A673 (cell line): Measurements from ENCODE around the gene TSHZ2. TPM values are rescaled to one million over a fixed set of nuclear protein-coding genes. Genes with fewer than 3 reads are reported as not detected.

Source experiments
- Bru-seq: library from RNA; stranded (reverse); fragments of 400-500 nt; gene quantifications from one replicate; lab custom pipeline; 2021; lab: Mats Ljungman, UMichigan
- BruChase-seq, 2 experiments: library from RNA; stranded (reverse); fragments of 400-500 nt; gene quantifications; one replicate each; lab custom pipeline; 2021; lab: Mats Ljungman, UMichigan
- BruUV-seq: library from RNA; stranded (reverse); fragments of 400-500 nt; replicated peaks from 2 replicates; lab custom pipeline; 2021; lab: Mats Ljungman, UMichigan
- CTCF ChIA-PET: fragments of 300-600 bp; sonication (Branson Sonifier 250); formaldehyde crosslinking; loops from one replicate; lab custom pipeline; 2022; ENCODE audit warnings: antibody characterized with exemption; lab: Charles Lee
- POLR2A ChIA-PET: fragments of 300-600 bp; sonication (Branson Sonifier 250); formaldehyde crosslinking; loops from one replicate; lab custom pipeline; 2022; ENCODE audit warnings: antibody characterized with exemption; ENCODE audit not compliant: low non-redundant PET; lab: Charles Lee
- DNase-seq: peaks from one replicate; pipeline ENCODE4 v3.0.0-alpha.2; 2015; ENCODE audit warnings: low spot score
- H3K27ac ChIP-seq: fragments of 200-600 bp; sonication (generic); 2 replicates; pipeline ENCODE4 v1.5.1; 2016; ENCODE audit warnings: mixed run types, low read depth, mild to moderate bottlenecking, mixed read lengths, antibody characterized with exemption, low read length; ENCODE audit not compliant: poor library complexity, severe bottlenecking
- H3K27me3 ChIP-seq: fragments of 200-600 bp; sonication (generic); replicated peaks from 2 replicates; pipeline ENCODE4 v1.6.1; 2017; ENCODE audit warnings: mixed run types, low read depth, mild to moderate bottlenecking, mixed read lengths, antibody characterized with exemption, low read length; ENCODE audit not compliant: insufficient read depth, poor library complexity
- H3K36me3 ChIP-seq: fragments of 200-600 bp; sonication (generic); 2 replicates; pipeline ENCODE4 v1.6.1; 2016; ENCODE audit warnings: mixed run types, mild to moderate bottlenecking, mixed read lengths, antibody characterized with exemption, low read length; ENCODE audit not compliant: insufficient read depth, poor library complexity, severe bottlenecking
- H3K4me1 ChIP-seq: fragments of 200-600 bp; sonication (generic); 2 replicates; pipeline ENCODE4 v1.6.1; 2017; ENCODE audit warnings: mixed run types, mild to moderate bottlenecking, mixed read lengths, antibody characterized with exemption, low read length; ENCODE audit not compliant: insufficient read depth, poor library complexity, severe bottlenecking
- H3K4me3 ChIP-seq: fragments of 200-600 bp; sonication (generic); 2 replicates; pipeline ENCODE4 v1.5.1; 2016; ENCODE audit warnings: low read depth, mixed run types, mild to moderate bottlenecking, mixed read lengths, low read length; ENCODE audit not compliant: poor library complexity, severe bottlenecking
- H3K9me3 ChIP-seq: fragments of 200-600 bp; sonication (generic); 2 replicates; pipeline ENCODE4 v1.6.1; 2016; ENCODE audit warnings: mixed run types, low read depth, mild to moderate bottlenecking, mixed read lengths, antibody characterized with exemption, low read length; ENCODE audit not compliant: poor library complexity, severe bottlenecking
- EZH2 ChIP-seq: fragments of 200-600 bp; sonication (generic); IDR thresholded peaks from 2 replicates; pipeline ENCODE4 v1.6.1; 2017; ENCODE audit warnings: borderline replicate concordance, low read depth, mild to moderate bottlenecking, mixed read lengths, antibody characterized with exemption, low read length; ENCODE audit not compliant: poor library complexity, severe bottlenecking
- intact Hi-C: fragments of 100-400 bp; cut with micrococcal nuclease; formaldehyde crosslinking; loops from one replicate; pipeline ENCODE4 v1.10.0; 2022; ENCODE audit not compliant: unreplicated experiment
- long read RNA-seq: library from polyadenylated mRNA; stranded (forward); transcript quantifications from one replicate; pipeline ENCODE4 v2.0.0, GENCODE V29; 2022
- total RNA-seq: library from RNA; stranded (reverse); gene quantifications from 2 replicates; pipeline ENCODE4 v1.2.3, GENCODE V29; 2021
- TF ChIP-seq, protein P1 (sequence below): fragments of 300-800, 200-600 bp; sonication (generic); conservative IDR thresholded peaks from 2 replicates; pipeline ENCODE4 v1.5.1; 2017; ENCODE audit warnings: low read depth, mild to moderate bottlenecking, antibody characterized with exemption, low read length, moderate library complexity, mixed read lengths

Gene TSHZ2
- 4.1 and 7.3 TPM in 2 replicates for total RNA-seq
- percentile 50 among the genes with signal in this experiment for Bru-seq, nascent RNA
- BruChase-seq, experiment 1, labeled RNA remaining after a 2-hour chase, result percentile 61 among the genes with signal in this experiment
- percentile 58 among the genes with signal in this experiment for BruChase-seq, experiment 2, labeled RNA remaining after a 6-hour chase
- long read RNA-seq, partial matches to known transcripts, result 2 of 3 reads
- long read RNA-seq, other reads (novel, unspliced or antisense), result 1 of 3 reads

GRCh38 chr20:52972190-52972937 lies at the start of gene TSHZ2:
Gene TSHZ2 (plus strand): TSS chr20:52972358. CDS start chr20:52973294, 936 bp downstream.
- ChIA-PET POLR2A (no interaction called here), CTCF (no interaction called here)
- peak within 1 kb of the TSS; percentile 63 for H3K4me3 ChIP-seq
- H3K4me1 ChIP-seq, result peaks cover 12% of the 10 kb centered on the region
- no peaks in the 10 kb centered on the region for H3K9me3 ChIP-seq
- TF ChIP-seq, protein P1, sequence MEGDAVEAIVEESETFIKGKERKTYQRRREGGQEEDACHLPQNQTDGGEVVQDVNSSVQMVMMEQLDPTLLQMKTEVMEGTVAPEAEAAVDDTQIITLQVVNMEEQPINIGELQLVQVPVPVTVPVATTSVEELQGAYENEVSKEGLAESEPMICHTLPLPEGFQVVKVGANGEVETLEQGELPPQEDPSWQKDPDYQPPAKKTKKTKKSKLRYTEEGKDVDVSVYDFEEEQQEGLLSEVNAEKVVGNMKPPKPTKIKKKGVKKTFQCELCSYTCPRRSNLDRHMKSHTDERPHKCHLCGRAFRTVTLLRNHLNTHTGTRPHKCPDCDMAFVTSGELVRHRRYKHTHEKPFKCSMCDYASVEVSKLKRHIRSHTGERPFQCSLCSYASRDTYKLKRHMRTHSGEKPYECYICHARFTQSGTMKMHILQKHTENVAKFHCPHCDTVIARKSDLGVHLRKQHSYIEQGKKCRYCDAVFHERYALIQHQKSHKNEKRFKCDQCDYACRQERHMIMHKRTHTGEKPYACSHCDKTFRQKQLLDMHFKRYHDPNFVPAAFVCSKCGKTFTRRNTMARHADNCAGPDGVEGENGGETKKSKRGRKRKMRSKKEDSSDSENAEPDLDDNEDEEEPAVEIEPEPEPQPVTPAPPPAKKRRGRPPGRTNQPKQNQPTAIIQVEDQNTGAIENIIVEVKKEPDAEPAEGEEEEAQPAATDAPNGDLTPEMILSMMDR, result no peak
- TF ChIP-seq EZH2, result no peak
- H3K36me3 ChIP-seq, result no peaks in the 10 kb centered on the region
- no peaks in the 10 kb centered on the region for H3K27me3 ChIP-seq
- intact Hi-C loops, result loop anchor here (5.0 kb wide), 1 partner anchor 175 kb away; no protein-coding TSS in a partner anchor
- no TSS peak for BruUV-seq
- H3K27ac ChIP-seq, result peak within 1 kb of the TSS; percentile 56
- peak; percentile 77 for DNase-seq

DNA sequence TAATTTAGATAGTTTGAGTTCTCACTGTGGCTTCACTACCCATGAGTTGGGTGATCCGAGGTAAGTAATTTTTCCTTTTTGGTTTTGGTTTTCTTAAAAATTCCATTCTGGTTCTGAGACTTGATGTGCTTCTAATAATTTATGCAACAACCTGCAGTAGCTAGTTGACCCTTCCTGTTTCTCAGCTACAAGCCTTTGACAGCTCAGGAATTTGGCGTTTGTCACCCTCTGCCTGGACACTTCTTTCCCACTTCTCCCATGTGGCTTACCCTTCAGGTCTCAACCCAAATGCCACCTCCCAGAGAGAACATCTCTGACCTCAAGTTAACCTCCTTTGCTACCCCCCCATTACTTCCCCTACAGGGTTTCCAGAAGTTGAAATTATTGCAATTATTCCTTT lies 49.7 kb upstream of the TSHZ2 start:
- no TSS peak for BruUV-seq
- TF ChIP-seq, protein P1, result no peak
- no peak for TF ChIP-seq EZH2
- DNase-seq, result no peak
- intact Hi-C loops, result no loop called here
- ChIA-PET POLR2A (no interaction called here), CTCF (no interaction called here)
- Histone ChIP-seq H3K27me3 (no peaks in the 10 kb centered on the region), H3K9me3 (no peaks in the 10 kb centered on the region), H3K4me3 (no peak overlapping the region), H3K27ac (no peak overlapping the region), H3K36me3 (no peaks in the 10 kb centered on the region), H3K4me1 (no peaks in the 10 kb centered on the region)

DNA sequence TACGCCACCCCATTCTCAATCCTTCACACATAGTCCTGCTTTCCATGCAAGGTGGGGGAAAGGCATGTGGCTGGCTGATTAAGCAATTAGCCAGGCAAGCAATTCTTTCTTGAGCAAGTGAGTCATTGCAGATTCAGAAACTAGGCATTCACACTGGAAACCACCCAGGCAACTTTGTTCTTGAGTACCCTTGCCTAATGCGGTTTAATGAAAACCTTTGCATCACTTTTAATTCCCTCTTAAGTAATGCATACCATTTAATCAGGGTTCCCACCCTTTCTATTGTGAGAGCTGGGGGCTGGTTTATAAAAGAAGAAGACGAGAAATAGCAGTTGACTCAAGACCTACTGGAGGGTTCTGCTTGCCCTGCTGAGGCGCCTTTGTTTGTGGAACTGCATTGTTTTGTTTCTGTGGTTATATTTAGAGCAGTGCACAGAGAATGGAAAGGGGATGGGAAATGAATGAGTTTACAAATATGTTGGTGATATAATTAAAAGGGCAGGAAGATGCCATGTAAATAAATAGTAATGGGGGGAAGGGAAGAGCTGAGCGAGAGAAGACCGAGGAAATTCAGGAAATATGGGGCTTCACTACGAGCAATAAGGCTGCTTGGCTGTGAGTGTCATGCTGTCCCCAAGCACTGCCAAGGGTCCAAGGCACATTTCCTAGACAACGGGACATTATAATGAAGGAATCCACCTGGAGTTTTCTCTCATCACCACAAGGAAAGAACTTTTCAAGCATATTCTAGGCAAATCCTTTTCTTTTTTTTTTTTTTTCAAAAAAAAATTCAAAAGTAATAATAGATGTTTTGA lies 48.8 kb upstream of the TSHZ2 start:
- no peaks in the 10 kb centered on the region for H3K9me3 ChIP-seq
- no peaks in the 10 kb centered on the region for H3K36me3 ChIP-seq
- no peak overlapping the region for H3K27ac ChIP-seq
- TF ChIP-seq, protein P1, result no peak
- no peak for TF ChIP-seq EZH2
- CTCF ChIA-PET, result no interaction called here
- BruUV-seq, result no TSS peak
- intact Hi-C loops, result no loop called here
- peak; percentile 73 for DNase-seq
- no peak overlapping the region for H3K4me3 ChIP-seq
- H3K27me3 ChIP-seq, result no peaks in the 10 kb centered on the region
- H3K4me1 ChIP-seq, result no peaks in the 10 kb centered on the region
- POLR2A ChIA-PET, result no interaction called here
